Heart left ventricle (tissue), 16 donors: ENCODE results near the gene SLC22A7. TPM values are rescaled to one million over a fixed set of nuclear protein-coding genes. Genes with fewer than 3 reads are reported as not detected.
A peak's percentile ranks its signal among the peaks of the same experiment; 100 is the strongest.

Source experiments
- ATAC-seq, 4 donors: fragments of 200-7000 bp; cut with Tn5 transposase; one replicate each; pipeline ENCODE4 v1.9.1; 2020 to 2022; ENCODE audit warnings: moderate library complexity in 4 of 4, mild to moderate bottlenecking in 3 of 4, moderate number of reproducible peaks in 1 of 4
- DNase-seq, 5 donors: peaks; one replicate each; pipeline ENCODE4 v3.0.0-alpha.2; 2020
- H3K27ac ChIP-seq, 12 donors: fragments of 200-600 bp; sonication (generic) in 4 of 12; one replicate each; pipeline versions ENCODE4 v1.5.0 to v1.8.0; 2016 to 2022; ENCODE audit warnings: mild to moderate bottlenecking in 2 of 12
- H3K27me3 ChIP-seq, 9 donors: fragments of 200-600 bp; sonication (generic) in 2 of 9; one replicate each; pipeline versions ENCODE4 v1.5.1 to v1.8.0; 2016 to 2022; ENCODE audit warnings: mild to moderate bottlenecking in 3 of 9
- H3K36me3 ChIP-seq, 9 donors: fragments of 200-600 bp; sonication (generic) in 2 of 9; one replicate each; pipeline versions ENCODE4 v1.5.0 to v1.8.0; 2018 to 2022; ENCODE audit warnings: mild to moderate bottlenecking in 2 of 9
- H3K4me1 ChIP-seq, 12 donors: fragments of 200-600 bp; sonication (generic) in 4 of 12; one replicate each; pipeline versions ENCODE4 v1.5.0 to v1.8.0; 2016 to 2022; ENCODE audit warnings: mild to moderate bottlenecking in 3 of 12
- H3K4me3 ChIP-seq, 12 donors: fragments of 200-600 bp; sonication (generic) in 4 of 12; one replicate each; pipeline versions ENCODE4 v1.5.0 to v1.8.0; 2017 to 2022; ENCODE audit warnings: mild to moderate bottlenecking in 9 of 12, moderate library complexity in 4 of 12
- H3K9me3 ChIP-seq, 12 donors: fragments of 200-600 bp; sonication (generic) in 4 of 12; one replicate each; pipeline versions ENCODE4 v1.5.0 to v1.8.0; 2016 to 2022; ENCODE audit warnings: mild to moderate bottlenecking in 1 of 12
- POLR2A ChIP-seq, 2 donors: fragments of 450-650 bp; IDR thresholded peaks; one replicate each; pipeline ENCODE4 v1.6.1; 2017; ENCODE audit warnings: antibody characterized with exemption in 2 of 2, mild to moderate bottlenecking in 2 of 2, moderate library complexity in 2 of 2
- WGBS, 4 donors: extraction: QIAGEN DNeasy Blood & Tissue Kit in 2 of 4; methylation state at CpG; one replicate each; pipeline versions ENCODE4 v1.1.5 to v1.1.7; 2013 to 2018; 5-methylcytosine and 5-hydroxymethylcytosine counted together
- intact Hi-C, 10 donors: fragments of 100-400 bp; cut with DNase I; formaldehyde crosslinking; loops; one replicate each; pipeline versions ENCODE4 v1.11.1 to v1.14.2; 2022
- polyA plus RNA-seq, 2 donors: library from polyadenylated mRNA; stranded (reverse); fragments of 200-250 nt; gene quantifications; one replicate each; pipeline ENCODE4 v1.2.3, GENCODE V29; 2013
- total RNA-seq, 9 donors: library from RNA; depleted of rRNA in 2 of 9; stranded (reverse); fragments of >200 nt in 2 of 9; fragmentation: NEBNext Ultra II Directional in 3 of 9; extraction: Animal tissue kit (Norgen Biotek cat#: 25700) in 3 of 9; gene quantifications; one replicate each; pipeline versions ENCODE4 v1.1.0 to v1.2.4, GENCODE V29; 2016 to 2023
- TF ChIP-seq, protein P1 (sequence below), 12 donors: fragments of 200-600 bp; sonication (generic) in 4 of 12; IDR thresholded peaks; one replicate each; pipeline versions ENCODE4 v1.5.0 to v1.8.0; 2018 to 2022; ENCODE audit warnings: antibody characterized with exemption in 12 of 12, mild to moderate bottlenecking in 5 of 12
- donor health status: ischemic (EF 13 %, LVEDD 7.1; RV severe dilation, severe dysfunction).
- donor health status: healthy with polysubstance abuse.
- donor health status: DM: no; HTN: yes; CAD: no.
- donor health status: DM: no; HTN: no; CAD: no.
- donor health status: ischemic (EF 25% LVEDD 6.9; RV normal size, moderate dysfunction).
- donor health status: ischemic (EF 25% LVEDD 5.7; RV mildly dilated, moderate dysfunction).
- donor health status: healthy.
- donor health status: DM: yes; HTN: yes; CAD: no.
- donor health status: ischemic (EF 35%, LVEDD 5.7; RV mildly dilated, moderate dysfunction).
- donor health status: nonischemic (EF 11% LVEDD 7.7; RV severe dilation, severe dysfunction).
- donor health status: DM: yes; HTN: yes; CAD: no.
- donor health status: PGD.
- donor health status: ischemic (EF 29% LVEDD 5.4; RV normal size, mild dysfunction).
- donor health status: nonischemic (EF 23%, LVEDD 6.1; RV moderate dilation, normal function).

SLC22A7 gene
- total and polyA plus RNA-seq, 11 donors: 0.12 to 0.32 (median 0.16) TPM; not detected in 6

DNA sequence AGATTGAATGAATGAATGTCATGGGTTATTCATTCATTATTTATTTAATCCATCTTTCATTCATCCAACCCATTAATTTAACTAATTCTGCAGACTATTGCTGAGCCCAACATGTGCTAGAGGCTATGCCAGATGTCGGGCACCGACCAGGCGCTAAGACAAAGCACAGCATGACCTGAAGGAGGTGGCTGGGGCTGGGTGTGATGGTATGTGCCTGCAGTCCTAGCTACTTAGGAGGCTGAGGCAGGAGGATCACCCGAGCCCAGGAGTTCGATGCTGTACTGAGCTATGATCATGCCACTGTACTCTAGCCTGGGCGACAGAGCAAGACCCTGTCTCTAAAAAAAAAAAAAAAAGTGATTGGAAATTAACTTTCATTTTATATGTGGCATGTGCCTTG lies 5.7 kb upstream of the SLC22A7 start:
- ATAC-seq: no peak
- TF ChIP-seq POLR2A (IDR thresholded peaks at IDR 0.05): no peak
- TF ChIP-seq, protein P1, sequence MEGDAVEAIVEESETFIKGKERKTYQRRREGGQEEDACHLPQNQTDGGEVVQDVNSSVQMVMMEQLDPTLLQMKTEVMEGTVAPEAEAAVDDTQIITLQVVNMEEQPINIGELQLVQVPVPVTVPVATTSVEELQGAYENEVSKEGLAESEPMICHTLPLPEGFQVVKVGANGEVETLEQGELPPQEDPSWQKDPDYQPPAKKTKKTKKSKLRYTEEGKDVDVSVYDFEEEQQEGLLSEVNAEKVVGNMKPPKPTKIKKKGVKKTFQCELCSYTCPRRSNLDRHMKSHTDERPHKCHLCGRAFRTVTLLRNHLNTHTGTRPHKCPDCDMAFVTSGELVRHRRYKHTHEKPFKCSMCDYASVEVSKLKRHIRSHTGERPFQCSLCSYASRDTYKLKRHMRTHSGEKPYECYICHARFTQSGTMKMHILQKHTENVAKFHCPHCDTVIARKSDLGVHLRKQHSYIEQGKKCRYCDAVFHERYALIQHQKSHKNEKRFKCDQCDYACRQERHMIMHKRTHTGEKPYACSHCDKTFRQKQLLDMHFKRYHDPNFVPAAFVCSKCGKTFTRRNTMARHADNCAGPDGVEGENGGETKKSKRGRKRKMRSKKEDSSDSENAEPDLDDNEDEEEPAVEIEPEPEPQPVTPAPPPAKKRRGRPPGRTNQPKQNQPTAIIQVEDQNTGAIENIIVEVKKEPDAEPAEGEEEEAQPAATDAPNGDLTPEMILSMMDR (IDR thresholded peaks at IDR 0.05): no peak
- WGBS, 4 donors: 90 to 96% (median 93%) methylated on average over 6 of the region's 6 CpGs

DNA sequence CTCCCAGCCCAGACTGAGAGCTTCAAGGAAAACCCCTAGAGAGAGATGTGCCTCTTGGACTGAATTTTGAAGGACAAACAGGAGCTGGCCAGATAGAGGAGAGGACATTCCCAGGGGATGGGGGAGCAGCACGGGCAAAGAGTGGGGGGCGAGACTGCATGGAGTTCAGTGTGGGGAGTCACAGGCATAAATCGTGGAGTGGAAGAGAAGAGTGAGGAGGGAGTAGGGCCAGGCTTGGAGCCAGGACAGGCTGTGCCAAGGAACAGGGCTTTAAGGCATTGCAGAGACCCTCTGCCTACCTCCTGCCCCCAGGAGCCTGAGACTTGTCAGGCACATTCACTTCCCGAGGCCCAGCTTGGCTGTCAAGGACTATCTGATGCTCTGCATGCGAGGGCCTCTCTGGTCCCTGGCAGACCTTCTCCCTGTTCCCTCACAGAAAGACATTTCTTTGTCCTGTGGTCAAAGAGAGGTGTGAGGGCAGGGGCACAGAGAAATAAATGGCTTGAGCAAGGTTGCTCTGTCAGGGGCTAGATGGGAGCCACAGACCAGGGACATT lies 5.2 kb upstream of the SLC22A7 start:
- ATAC-seq (no peak), DNase-seq (peak in 2 of 5 donors; percentile 0 to 14)
- no peaks in the 10 kb centered on the region for H3K36me3 ChIP-seq
- peaks cover 0 to 12% (median under 1%) of the 10 kb centered on the region in 12 donors for H3K4me1 ChIP-seq
- H3K9me3 ChIP-seq: no peaks in the 10 kb centered on the region
- no peak overlapping the region for H3K27ac ChIP-seq
- TF ChIP-seq POLR2A (IDR thresholded peaks at IDR 0.05): no peak
- TF ChIP-seq, protein P1 (IDR thresholded peaks at IDR 0.05): no peak
- no peak overlapping the region for H3K4me3 ChIP-seq
- H3K27me3 ChIP-seq: peaks cover 0 to under 1% (median 0%) of the 10 kb centered on the region in 9 donors
- WGBS, 4 donors: 68 to 80% (median 79%) methylated on average over 5 of the region's 5 CpGs
- intact Hi-C loops: no loop called here

More for the DNA sequence above, 5.7 kb upstream of the SLC22A7 start:
- H3K36me3 ChIP-seq: no peaks in the 10 kb centered on the region
- no peaks in the 10 kb centered on the region for H3K27me3 ChIP-seq
- peaks cover 0 to 7% (median 0%) of the 10 kb centered on the region in 12 donors for H3K4me1 ChIP-seq
- no peak overlapping the region for H3K4me3 ChIP-seq
- no peak overlapping the region for H3K27ac ChIP-seq
- no peaks in the 10 kb centered on the region for H3K9me3 ChIP-seq
- DNase-seq: peak in 1 of 5 donors; percentile 9
- intact Hi-C loops: no loop called here

DNA sequence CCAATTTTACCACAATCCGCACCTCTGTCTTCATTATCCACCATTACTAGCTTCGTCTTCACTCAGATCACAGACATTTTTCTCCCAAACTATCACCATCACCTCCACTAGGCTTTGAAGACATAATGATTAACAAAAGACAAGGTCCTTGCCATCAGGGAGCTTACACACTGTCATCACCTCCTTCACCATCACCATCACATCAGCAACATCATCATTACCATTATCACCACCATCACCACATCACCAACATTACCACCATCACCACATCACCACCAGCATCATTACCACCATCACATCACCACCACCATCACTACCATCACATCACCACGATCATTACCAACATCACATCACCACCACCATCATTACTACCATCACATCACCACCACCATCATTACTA lies 4.4 kb upstream of the SLC22A7 start:
- Histone ChIP-seq H3K9me3 (no peaks in the 10 kb centered on the region), H3K27ac (no peak overlapping the region), H3K4me3 (no peak overlapping the region), H3K4me1 (peaks cover 0 to 15% (median 3%) of the 10 kb centered on the region in 12 donors), H3K27me3 (peaks cover 0 to 8% (median 0%) of the 10 kb centered on the region in 9 donors), H3K36me3 (no peaks in the 10 kb centered on the region)
- 92 to 96% (median 94%) methylated on average over 3 of the region's 3 CpGs for WGBS, 4 donors
- DNase-seq (no peak), ATAC-seq (no peak)
- intact Hi-C loops: no loop called here
- TF ChIP-seq, protein P1 (IDR thresholded peaks at IDR 0.05): no peak
- TF ChIP-seq POLR2A (IDR thresholded peaks at IDR 0.05): no peak

DNA sequence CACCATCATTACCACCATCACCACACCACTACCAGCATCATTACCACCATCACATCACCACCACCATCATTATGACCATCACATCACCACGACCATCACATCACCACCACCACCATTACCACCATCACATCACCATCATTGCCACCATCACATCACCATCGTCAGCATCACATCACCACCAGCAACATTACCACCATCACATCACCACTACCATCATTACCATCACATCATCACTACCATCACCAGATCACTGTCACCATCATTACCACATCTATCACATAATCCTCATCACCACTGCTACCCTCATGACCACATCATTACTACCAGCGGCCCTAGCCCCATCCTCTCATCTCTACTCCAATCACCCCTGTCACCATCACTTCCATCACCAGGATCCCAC lies 3.5 kb upstream of the SLC22A7 start:
- 81 to 88% (median 86%) methylated on average over 3 of the region's 3 CpGs for WGBS, 4 donors
- Histone ChIP-seq H3K4me1 (peaks cover 0 to 15% (median 3%) of the 10 kb centered on the region in 12 donors), H3K27me3 (peaks cover 0 to 14% (median 0%) of the 10 kb centered on the region in 9 donors), H3K4me3 (no peak overlapping the region), H3K9me3 (no peaks in the 10 kb centered on the region), H3K27ac (no peak overlapping the region), H3K36me3 (no peaks in the 10 kb centered on the region)
- intact Hi-C loops: no loop called here
- no peak for TF ChIP-seq POLR2A (IDR thresholded peaks at IDR 0.05)
- TF ChIP-seq, protein P1 (IDR thresholded peaks at IDR 0.05): no peak
- no peak for ATAC-seq
- no peak for DNase-seq
